ENCODE data around the gene TMEM178B.

DNA sequence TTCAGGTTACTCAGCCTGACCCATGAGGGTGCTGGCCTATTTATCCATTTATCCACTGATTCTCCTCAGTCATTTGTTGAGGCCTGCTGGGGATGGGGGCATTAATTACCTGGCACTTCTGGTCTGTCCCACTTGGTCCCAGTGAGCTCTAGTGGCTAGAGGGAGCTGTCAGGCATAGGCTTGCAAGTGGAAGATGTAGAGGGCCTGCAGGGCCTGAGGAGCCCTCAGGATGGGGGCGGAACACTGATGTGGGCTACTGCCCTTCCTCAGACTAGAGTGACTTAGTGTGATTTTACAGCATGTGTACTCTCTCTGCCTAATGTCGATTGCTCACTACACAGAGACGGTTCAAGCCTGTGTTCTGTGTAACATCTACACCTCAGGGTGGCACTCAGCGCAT, 45.3 kb downstream of the TMEM178B start:
- TF ChIP-seq POLR2A (IDR thresholded peaks at IDR 0.05), result no peak
- no peak for TF ChIP-seq CTCF (IDR thresholded peaks at IDR 0.05)

All from ovary (tissue), 3 donors.